Mucosa of descending colon (tissue), 3 donors: ENCODE data around the gene TOMM5. TPM values are rescaled to one million over a fixed set of nuclear protein-coding genes. Genes with fewer than 3 reads are reported as not detected.

ENCODE experiments used
- ATAC-seq: fragments of 200-7000 bp; cut with Tn5 transposase; one replicate; pipeline ENCODE4 v1.9.1; 2020; ENCODE audit warnings: mild to moderate bottlenecking, moderate library complexity
- DNase-seq, 3 donors: peaks; one replicate each; pipeline ENCODE4 v3.0.0-alpha.2; 2020
- H3K36me3 ChIP-seq: fragments of 200-600 bp; one replicate; pipeline ENCODE4 v1.8.0; 2021; ENCODE audit warnings: low read depth, mild to moderate bottlenecking
- H3K4me1 ChIP-seq: fragments of 200-600 bp; one replicate; pipeline ENCODE4 v1.8.0; 2021; ENCODE audit warnings: low read depth, mild to moderate bottlenecking
- H3K4me3 ChIP-seq: fragments of 200-600 bp; one replicate; pipeline ENCODE4 v1.8.0; 2021; ENCODE audit warnings: mild to moderate bottlenecking
- H3K9me3 ChIP-seq: fragments of 200-600 bp; one replicate; pipeline ENCODE4 v1.8.0; 2021; ENCODE audit warnings: mild to moderate bottlenecking
- CTCF ChIP-seq: fragments of 200-600 bp; IDR thresholded peaks from one replicate; pipeline ENCODE4 v1.8.0; 2022; ENCODE audit warnings: antibody characterized with exemption, mild to moderate bottlenecking
- intact Hi-C, 2 donors: fragments of 100-400 bp; cut with DNase I in 1 of 2; cut with micrococcal nuclease in 1 of 2; formaldehyde crosslinking; loops; one replicate each; pipeline versions ENCODE4 v1.11.0 to v1.11.1; 2022; cut with DNase I, micrococcal nuclease
- total RNA-seq, 3 donors: library from RNA; stranded (reverse); fragmentation: NEBNext Ultra II Directional in 2 of 3; extraction: Animal tissue kit (Norgen Biotek cat#: 25700) in 2 of 3; gene quantifications; one replicate each; pipeline versions ENCODE4 v1.2.1 to v1.2.4, GENCODE V29; 2021 to 2023
- donor health status: DM: no; HTN: no; CAD: no; lungs with moderate emphysema.
- donor health status: DM: no; HTN: no; CAD: no.
- donor health status: DM: no; HTN: yes; CAD: no.

TOMM5 gene
- total RNA-seq, 3 donors from 2014 or later = 45.6 to 72.9 (median 68.1) TPM

- no peaks in the 10 kb centered on the region for H3K36me3 ChIP-seq
- ATAC-seq (no peak), DNase-seq (no peak)
- H3K4me1 ChIP-seq = peaks cover 12% of the 10 kb centered on the region
- H3K9me3 ChIP-seq = no peaks in the 10 kb centered on the region
- intact Hi-C loops = no loop called here
- no peak for TF ChIP-seq CTCF
- H3K4me3 ChIP-seq = no peak overlapping the region
Observed at GRCh38 chr9:37596504-37596903, 4.1 kb upstream of the TOMM5 start.

DNA sequence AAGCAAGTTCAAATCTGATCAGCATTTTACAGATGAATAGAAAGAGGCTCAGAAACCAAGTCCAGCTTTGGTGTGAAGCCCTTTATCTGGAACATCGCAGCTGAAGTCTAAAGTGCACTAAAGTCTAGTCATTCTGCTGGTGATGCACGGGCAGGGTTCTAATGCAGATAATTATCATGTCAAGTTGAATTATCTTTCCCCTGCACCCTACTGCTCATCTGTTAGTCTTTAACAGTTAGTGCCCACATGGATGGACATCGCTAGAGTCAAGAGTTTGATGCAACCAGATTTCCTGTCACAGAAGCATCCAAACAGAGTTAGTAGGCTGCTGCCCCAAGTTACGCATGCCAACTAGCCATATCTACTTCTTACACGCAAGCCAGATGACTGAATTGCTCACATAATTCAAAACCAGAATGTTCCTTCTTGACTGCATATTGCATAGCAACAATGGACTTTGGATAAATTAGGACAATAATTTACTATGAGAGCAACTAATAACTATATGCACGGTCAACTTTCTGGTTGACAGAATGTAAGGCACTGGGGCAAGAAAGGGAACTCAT, 1.6 kb upstream of the TOMM5 start:
- peaks cover 29% of the 10 kb centered on the region for H3K4me1 ChIP-seq
- H3K36me3 ChIP-seq = no peaks in the 10 kb centered on the region
- ATAC-seq (no peak), DNase-seq (no peak)
- TF ChIP-seq CTCF = no peak
- no peaks in the 10 kb centered on the region for H3K9me3 ChIP-seq
- no peak overlapping the region for H3K4me3 ChIP-seq
- intact Hi-C loops = no loop called here

DNA sequence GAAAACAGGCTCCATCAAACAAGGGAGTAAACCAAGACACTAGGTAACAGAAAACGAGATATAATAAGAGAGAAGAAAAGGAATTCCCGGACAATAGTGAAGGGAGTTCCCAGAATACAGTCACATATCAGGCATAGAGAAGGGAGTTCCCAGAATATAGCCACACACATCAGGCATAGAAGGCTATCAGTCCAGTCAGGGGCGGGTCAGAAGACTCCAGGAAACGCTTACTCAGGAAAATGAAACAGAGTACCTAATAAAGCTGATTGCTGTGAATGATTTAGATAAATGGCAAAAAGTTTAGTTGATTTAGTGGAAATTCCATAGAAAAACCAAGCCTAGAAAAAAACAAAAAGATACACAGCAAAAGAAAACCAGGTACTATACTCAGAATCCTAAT, 4.9 kb downstream of the TOMM5 start:
- Histone ChIP-seq H3K36me3 (no peaks in the 10 kb centered on the region), H3K9me3 (no peaks in the 10 kb centered on the region), H3K4me3 (no peak overlapping the region), H3K4me1 (peaks cover 26% of the 10 kb centered on the region)
- intact Hi-C loops = no loop called here
- ATAC-seq = peak; percentile 46
- DNase-seq = no peak
- no peak for TF ChIP-seq CTCF

DNA sequence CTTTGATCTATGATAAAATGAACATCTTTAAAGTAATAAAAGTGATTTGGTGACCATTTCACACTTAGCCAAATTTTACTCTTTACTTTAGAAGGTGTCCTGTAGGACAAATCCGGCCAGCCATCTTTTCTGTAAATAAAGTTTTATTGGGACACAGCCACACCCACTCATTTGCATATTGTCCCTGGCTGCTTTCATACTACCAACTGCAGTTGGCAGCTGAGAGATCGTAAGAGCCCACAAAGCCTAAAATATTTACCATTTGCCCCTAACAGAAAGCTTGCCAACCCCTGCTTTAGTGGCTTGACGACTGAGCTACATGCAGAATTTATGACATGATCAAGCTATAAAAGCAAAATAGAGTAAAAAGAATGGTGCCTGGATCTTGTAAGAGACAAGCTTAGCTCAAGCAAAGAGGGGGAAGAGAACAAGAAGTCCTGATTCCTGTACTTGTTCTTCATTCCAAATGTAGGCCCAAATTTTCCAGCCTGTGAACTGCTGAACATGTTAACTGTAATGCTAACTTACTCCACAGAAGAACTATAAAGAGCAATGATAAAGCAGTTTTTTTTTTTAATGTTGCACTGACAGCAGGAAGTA, 8.8 kb downstream of the TOMM5 start:
- Histone ChIP-seq H3K4me3 (no peak overlapping the region), H3K36me3 (no peaks in the 10 kb centered on the region), H3K4me1 (peaks cover 7% of the 10 kb centered on the region), H3K9me3 (no peaks in the 10 kb centered on the region)
- DNase-seq (peak in 1 of 3 donors; percentile 42), ATAC-seq (peak; percentile 73)
- intact Hi-C loops = no loop called here
- no peak for TF ChIP-seq CTCF

- intact Hi-C loops = no loop called here
- H3K36me3 ChIP-seq = no peaks in the 10 kb centered on the region
Observed at GRCh38 chr9:37582548-37583157, 9.7 kb downstream of the TOMM5 start.

More at GRCh38 chr9:37582548-37583157, 9.7 kb downstream of the TOMM5 start:
- ATAC-seq (peak; percentile 79), DNase-seq (peak in 1 of 3 donors; percentile 63)
- Histone ChIP-seq H3K4me3 (no peak overlapping the region), H3K9me3 (no peaks in the 10 kb centered on the region), H3K4me1 (peaks cover 7% of the 10 kb centered on the region)
- TF ChIP-seq CTCF = peak; percentile 26
